SK-N-SH treated with all-trans-retinoic acid at 6 μM for 48 hours (cell line): Measurements from ENCODE around the gene GOLGA8J.
"Not testable (repeated sequence)": the region's sequence is repeated elsewhere in the genome, so short reads cannot be mapped to it uniquely, and the experiment has no call there.

Source experiments
- PATZ1 ChIP-seq: fragments of 250-450 bp; sonication (Bioruptor Pico); IDR thresholded peaks from 2 replicates; pipeline ENCODE4 v1.8.0; 2020; ENCODE audit warnings: mild to moderate bottlenecking, moderate library complexity, borderline replicate concordance
- RARB ChIP-seq: fragments of 250-450 bp; sonication (Bioruptor Pico); IDR thresholded peaks from 2 replicates; pipeline ENCODE4 v1.8.0; 2021; ENCODE audit warnings: mild to moderate bottlenecking, moderate library complexity

GRCh38 chr15:30103941-30104507 lies 21.3 kb downstream of the GOLGA8J start:
- not testable (repeated sequence) for TF ChIP-seq PATZ1, RARB (CRISPR knock-in tag)
